NCI-H526 (cell line): Measurements from ENCODE around the gene TLCD5.
A peak's percentile ranks its signal among the peaks of the same experiment; 100 is the strongest.

Experiments
- DNase-seq, 2 experiments: peaks; one replicate each; lab custom pipeline; 2025; lab: John Stamatoyannopoulos, UW

TLCD5 gene

GRCh38 chr11:120337355-120338106 lies 12.4 kb downstream of the TLCD5 start:
- DNase-seq: peak; percentile 86 to 88

GRCh38 chr11:120338107-120338933 lies 13.2 kb downstream of the TLCD5 start:
- no peak for DNase-seq

GRCh38 chr11:120339394-120339890 lies 14.3 kb downstream of the TLCD5 start:
- DNase-seq: peak; percentile 74 to 86

- DNase-seq: no peak
These were observed 15.4 kb downstream of the TLCD5 start for GRCh38 chr11:120340529-120340928.

- no peak for DNase-seq
These were observed 17.1 kb downstream of the TLCD5 start for GRCh38 chr11:120342226-120342625.

GRCh38 chr11:120342678-120343077 lies 17.6 kb downstream of the TLCD5 start:
- DNase-seq: no peak

GRCh38 chr11:120343429-120343828 lies 18.3 kb downstream of the TLCD5 start:
- no peak for DNase-seq

GRCh38 chr11:120344302-120345004 lies 19.4 kb downstream of the TLCD5 start:
- DNase-seq: no peak

GRCh38 chr11:120346233-120346632 lies 21.1 kb downstream of the TLCD5 start:
- DNase-seq: no peak

- DNase-seq: no peak
These were observed 25.5 kb downstream of the TLCD5 start for GRCh38 chr11:120350637-120351036.

GRCh38 chr11:120352405-120352804 lies 27.3 kb downstream of the TLCD5 start:
- DNase-seq: peak in 1 of 2 experiments; percentile 36

- no peak for DNase-seq
These were observed 29.0 kb downstream of the TLCD5 start for GRCh38 chr11:120354068-120354467.

- peak; percentile 76 to 89 for DNase-seq
These were observed 29.7 kb downstream of the TLCD5 start for GRCh38 chr11:120354779-120355178.

GRCh38 chr11:120357620-120358019 lies 32.5 kb downstream of the TLCD5 start:
- no peak for DNase-seq

- DNase-seq: no peak
These were observed 33.6 kb downstream of the TLCD5 start for GRCh38 chr11:120358729-120359128.

- DNase-seq: no peak
These were observed 38.3 kb downstream of the TLCD5 start for GRCh38 chr11:120363436-120363835.

- no peak for DNase-seq
These were observed 40.4 kb downstream of the TLCD5 start for GRCh38 chr11:120365512-120365911.

- DNase-seq: no peak
These were observed 47.2 kb downstream of the TLCD5 start for GRCh38 chr11:120372296-120372695.

GRCh38 chr11:120375076-120375475 lies 50.0 kb downstream of the TLCD5 start:
- DNase-seq: no peak

- no peak for DNase-seq
These were observed 51.6 kb downstream of the TLCD5 start for GRCh38 chr11:120376547-120377182.

- DNase-seq: no peak
These were observed 53.4 kb downstream of the TLCD5 start for GRCh38 chr11:120378474-120378873.

GRCh38 chr11:120381401-120381800 lies 56.3 kb downstream of the TLCD5 start:
- DNase-seq: no peak
